Measurements from ENCODE around the gene INSIG1.

- no peak for TF ChIP-seq CTCF (IDR thresholded peaks at IDR 0.05)
- no peak for TF ChIP-seq POLR2A (IDR thresholded peaks at IDR 0.05)
These were observed 33.7 kb downstream of the INSIG1 start for GRCh38 chr7:155331396-155331795.

Data from adrenal gland (tissue), 5 donors.